Hematopoietic multipotent progenitor cell treated with erythropoietin and hydrocortisone succinate and interleukin-3 and kit ligand, for 4 days (in vitro differentiated cells): ENCODE data around the gene STXBP5.

Experiments
- DNase-seq: peaks from one replicate; pipeline ENCODE4 v3.0.0-alpha.2; 2015

Gene STXBP5

DNA sequence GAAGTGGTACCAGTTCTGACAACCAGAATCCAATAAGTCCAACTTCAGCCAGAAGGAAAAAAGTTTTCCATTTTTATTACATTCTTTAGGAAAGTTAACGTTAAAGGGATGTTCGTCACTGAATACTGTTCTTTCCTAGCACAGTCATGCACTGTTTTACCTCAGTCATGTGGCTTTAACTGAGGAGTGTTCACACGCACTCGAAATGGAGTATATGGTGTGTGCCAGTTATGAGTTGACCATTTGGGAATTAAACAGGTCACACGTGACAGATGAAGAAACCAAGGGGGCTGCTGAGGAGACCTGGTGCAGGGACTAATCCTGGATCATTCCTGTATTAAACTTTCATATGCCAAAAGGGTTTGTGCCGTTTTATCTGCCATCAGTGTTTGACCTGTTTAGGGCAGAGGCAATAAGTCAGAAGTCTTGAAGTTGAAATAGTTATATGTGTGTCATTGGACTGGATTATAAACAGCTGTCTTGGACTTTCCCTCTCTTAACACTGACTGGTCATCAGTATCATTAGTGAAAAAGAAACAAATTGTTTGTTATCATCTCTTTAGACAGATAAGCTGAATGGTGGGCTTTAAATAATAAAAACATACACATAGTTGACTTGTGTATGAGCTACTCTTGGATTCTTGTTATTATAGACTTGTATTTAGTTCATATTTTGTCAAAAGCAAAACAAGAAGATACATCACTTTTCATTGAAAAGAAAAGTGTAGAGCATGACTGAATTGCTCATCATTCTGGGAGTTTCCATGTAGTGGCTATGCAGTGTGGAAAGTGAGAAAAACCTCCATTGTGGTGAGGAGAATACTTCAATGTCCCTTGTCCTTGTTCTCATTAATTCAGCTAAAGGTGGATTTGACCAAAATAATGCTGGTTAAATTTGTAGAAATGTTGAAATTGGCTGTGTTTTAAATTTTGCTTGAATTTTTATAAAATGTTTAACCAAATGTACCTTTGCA is 180.8 kb downstream of the STXBP5 start:
- DNase-seq = no peak

GRCh38 chr6:147389463-147389862 is 185.2 kb downstream of the STXBP5 start:
- DNase-seq = no peak

GRCh38 chr6:147390909-147391536 is 186.8 kb downstream of the STXBP5 start:
- DNase-seq = peak; percentile 60

DNA sequence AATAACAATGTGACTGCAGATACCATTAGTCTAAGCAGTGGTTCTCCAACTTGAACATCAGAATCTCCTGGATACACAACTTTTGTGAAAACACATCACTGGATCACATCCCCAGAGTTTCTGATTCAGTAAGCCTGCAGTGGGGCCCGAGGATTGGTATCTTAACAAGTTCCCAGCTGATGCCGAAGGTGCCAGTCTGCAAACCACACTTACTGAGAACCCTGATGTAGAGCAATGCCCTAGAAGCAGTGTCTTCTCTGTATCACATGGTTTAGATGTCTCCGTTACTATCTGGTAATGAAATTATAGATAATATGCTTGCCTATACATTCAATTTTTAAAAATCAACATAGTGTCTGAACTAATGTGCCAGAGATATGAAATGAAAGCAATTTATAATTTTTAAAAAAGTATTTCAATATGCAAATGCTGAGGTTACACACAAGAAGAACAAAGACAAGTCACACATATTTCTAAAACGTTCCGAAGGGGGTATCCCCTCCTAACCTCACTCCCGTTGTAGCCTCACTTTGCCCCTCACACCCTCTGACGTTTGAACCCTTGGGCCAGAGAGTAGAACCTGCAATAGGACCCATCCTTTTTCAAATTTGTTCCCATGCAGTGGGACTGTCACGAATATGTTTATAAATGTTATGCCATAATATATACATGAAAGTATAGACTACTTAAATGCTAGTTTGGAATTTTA is 188.9 kb downstream of the STXBP5 start:
- no peak for DNase-seq

- DNase-seq = no peak
Measured at GRCh38 chr6:147395158-147395557, 190.9 kb downstream of the STXBP5 start.

DNA sequence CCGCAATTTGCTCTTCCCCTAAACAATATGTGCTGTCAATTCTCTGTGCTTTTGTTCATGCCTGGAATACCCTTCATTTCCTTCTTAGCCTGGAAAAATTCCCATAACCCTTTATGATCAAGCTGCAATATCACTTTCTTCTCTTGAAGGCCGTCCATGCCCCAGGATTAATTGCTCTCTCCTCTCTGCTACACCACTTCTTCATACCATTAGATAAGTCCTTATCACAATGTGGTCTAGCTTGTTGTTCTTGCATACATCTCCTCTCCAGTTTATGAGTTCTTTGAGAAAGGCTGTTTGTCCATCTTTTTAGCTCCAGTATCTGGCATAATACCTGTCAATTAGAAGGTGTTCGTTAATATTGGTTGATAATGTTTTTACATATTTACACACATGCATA is 193.1 kb downstream of the STXBP5 start:
- no peak for DNase-seq

- DNase-seq = no peak
Measured at GRCh38 chr6:147400968-147401367, 196.8 kb downstream of the STXBP5 start.

GRCh38 chr6:147401779-147402178 is 197.6 kb downstream of the STXBP5 start:
- DNase-seq = no peak

GRCh38 chr6:147406783-147407182 is 202.6 kb downstream of the STXBP5 start:
- DNase-seq = no peak

DNA sequence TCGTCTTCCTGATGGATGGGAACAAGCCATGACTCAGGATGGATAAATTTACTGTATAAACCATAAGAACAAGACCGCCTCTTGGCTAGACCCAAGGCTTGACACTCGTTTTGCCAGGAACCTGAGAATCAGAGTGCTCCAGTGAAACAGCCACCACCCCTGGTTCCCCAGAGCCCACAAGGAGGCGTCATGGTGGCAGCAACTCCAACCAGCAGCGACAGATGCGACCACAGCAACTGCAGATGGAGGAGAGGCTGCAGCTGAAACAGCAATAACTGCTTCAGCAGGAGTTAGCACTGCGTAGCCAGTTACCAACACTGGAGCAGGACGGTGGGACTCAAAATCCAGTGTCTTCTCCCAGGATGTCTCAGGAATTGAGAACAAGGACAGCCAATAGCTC is 203.4 kb downstream of the STXBP5 start:
- DNase-seq = no peak

DNA sequence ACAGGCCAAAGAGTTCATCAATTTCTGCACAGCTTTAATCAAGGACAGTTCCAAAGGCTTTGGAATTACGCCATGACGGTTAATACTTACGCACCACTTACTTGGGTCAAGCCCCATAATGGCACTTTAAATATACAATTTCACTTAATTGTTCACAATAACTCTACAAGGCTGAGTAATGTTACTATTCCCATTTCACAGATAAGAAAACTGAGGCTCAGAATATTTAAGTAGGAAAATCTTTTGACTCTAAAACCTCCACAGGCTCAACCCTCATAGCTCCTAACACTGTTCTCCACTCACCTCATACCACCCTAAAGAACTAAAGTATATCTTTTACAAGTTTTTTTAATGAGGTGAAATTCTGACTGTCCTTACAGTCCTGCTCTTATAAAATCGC is 212.4 kb downstream of the STXBP5 start:
- DNase-seq = no peak

- DNase-seq = no peak
Measured at GRCh38 chr6:147417954-147418353, 213.7 kb downstream of the STXBP5 start.

DNA sequence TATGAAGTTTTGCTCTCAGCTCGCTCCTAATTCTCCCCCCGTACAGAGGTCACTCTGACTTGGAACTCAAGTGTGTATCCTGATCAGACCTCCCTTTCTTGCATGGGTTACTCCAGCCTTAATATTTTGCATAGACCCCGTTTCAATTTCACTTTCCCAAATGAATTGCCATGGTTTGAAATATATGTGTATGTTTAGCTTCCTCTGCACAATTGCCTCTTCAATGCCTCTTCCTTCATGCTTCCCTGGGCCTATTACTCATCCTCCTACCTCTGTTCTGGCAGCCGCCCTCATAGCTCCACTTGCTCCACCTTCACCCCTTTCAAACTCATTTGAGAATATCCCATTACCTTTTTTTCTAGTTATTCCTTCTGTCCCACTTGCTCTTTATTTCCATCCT is 214.3 kb downstream of the STXBP5 start:
- DNase-seq = no peak

DNA sequence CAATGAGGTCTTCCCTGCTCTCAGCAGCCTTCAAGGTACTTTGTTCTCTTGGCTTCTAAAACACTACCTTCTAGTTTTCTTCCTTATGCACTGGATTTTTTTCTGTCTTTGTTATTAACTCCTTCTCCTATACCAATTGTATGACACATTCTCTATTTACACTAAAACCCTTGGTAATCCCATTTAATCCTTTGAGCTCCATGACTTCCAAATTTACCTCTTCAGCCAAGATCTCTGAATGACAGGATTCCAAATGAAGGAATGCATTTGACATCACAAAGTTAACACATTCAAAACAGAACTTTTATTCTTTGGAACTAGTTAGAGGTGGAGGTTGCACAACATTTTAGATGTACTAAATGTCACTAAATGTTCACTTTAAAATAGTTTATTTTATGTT is 217.7 kb downstream of the STXBP5 start:
- DNase-seq = no peak

DNA sequence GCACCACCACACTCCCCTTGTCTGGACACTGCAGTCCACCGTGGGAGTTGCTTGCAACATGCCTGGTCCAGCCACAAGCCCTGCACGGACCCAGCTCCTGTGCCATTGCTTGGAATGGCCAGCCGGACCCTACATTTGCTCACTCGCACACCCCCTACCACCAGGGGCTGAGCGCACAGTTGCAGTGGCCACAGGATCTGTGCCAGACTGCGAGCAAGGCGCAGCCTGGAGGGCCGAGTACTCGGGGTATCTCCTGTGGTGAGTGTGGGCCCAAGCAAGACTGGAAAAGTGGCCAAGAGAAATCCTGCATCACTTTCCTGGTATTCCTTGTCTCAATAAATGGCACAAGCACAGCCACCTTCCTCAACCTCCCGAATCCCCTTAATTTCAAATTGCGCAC is 218.9 kb downstream of the STXBP5 start:
- DNase-seq = no peak

- DNase-seq = no peak
Measured at GRCh38 chr6:147429794-147430193, 225.6 kb downstream of the STXBP5 start.

DNA sequence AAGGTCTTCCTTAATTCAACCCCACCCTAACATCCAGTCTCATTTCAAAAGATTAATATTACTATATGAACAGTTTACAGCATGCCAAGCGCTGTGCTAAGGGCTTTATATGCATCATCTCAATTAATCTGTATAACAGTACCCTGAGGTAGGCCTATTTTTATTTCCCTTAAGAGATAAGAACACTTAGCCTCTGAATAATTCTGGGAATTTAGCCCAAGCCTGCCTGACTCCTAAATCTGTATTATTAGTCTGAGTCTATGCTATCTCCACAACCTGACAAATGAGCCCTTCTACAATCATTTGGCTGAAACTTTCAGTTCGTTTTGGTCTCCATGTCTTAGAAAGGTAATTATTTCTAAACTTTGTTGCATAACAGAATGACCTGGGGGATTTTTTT is 226.6 kb downstream of the STXBP5 start:
- DNase-seq = no peak

- no peak for DNase-seq
Measured at GRCh38 chr6:147434076-147434475, 229.9 kb downstream of the STXBP5 start.

GRCh38 chr6:147434516-147434915 is 230.3 kb downstream of the STXBP5 start:
- no peak for DNase-seq

GRCh38 chr6:147437615-147438014 is 233.4 kb downstream of the STXBP5 start:
- DNase-seq = no peak

GRCh38 chr6:147438758-147439528 is 234.7 kb downstream of the STXBP5 start:
- no peak for DNase-seq
